HCT116 (cell line): ENCODE measurements around the gene TRIP10.

Experiments used
- CTCF ChIP-seq, 3 experiments: fragments of 200-600 bp in 1 of 3; sonication (generic) in 1 of 3; IDR thresholded peaks in 2 of 3; conservative IDR thresholded peaks in 1 of 3; 2 replicates each; pipeline ENCODE4 v1.5.1; 2012 to 2017; ENCODE audit warnings: low read depth in 2 of 3, low read length in 2 of 3, antibody characterized with exemption in 1 of 3, borderline replicate concordance in 1 of 3, control low read depth in 1 of 3, mild to moderate bottlenecking in 1 of 3, mixed read lengths in 1 of 3, mixed run types in 1 of 3, moderate library complexity in 1 of 3; ENCODE audit not compliant: insufficient read depth in 1 of 3
- POLR2A ChIP-seq: IDR thresholded peaks from 2 replicates; pipeline ENCODE4 v1.7.0; 2011; ENCODE audit warnings: borderline replicate concordance; ENCODE audit not compliant: insufficient read depth, insufficient read length; ENCODE audit errors: extremely low read depth
- POLR2AphosphoS5 ChIP-seq: IDR thresholded peaks from 2 replicates; pipeline ENCODE4 v1.6.1; 2011; ENCODE audit warnings: mild to moderate bottlenecking, low read depth, low read length, moderate library complexity
- SIN3A ChIP-seq: IDR thresholded peaks from 2 replicates; pipeline ENCODE4 v1.6.1; 2012; ENCODE audit warnings: low read depth
- YY1 ChIP-seq: IDR thresholded peaks from 2 replicates; pipeline ENCODE4 v1.6.1; 2011; ENCODE audit warnings: low read length, low read depth, moderate library complexity, mild to moderate bottlenecking; ENCODE audit not compliant: insufficient replicate concordance; ENCODE audit errors: extremely low read depth
- ZNF274 ChIP-seq: fragments of 200-500 bp; sonication (Bioruptor generic); IDR thresholded peaks from 2 replicates; pipeline ENCODE4 v1.6.1; 2014; ENCODE audit warnings: mild to moderate bottlenecking, low read depth, low read length, inconsistent platforms

GRCh38 chr19:6744381-6745301 is 5.2 kb downstream of the TRIP10 start:
- no peak for TF ChIP-seq POLR2A
- peak; percentile 65 for TF ChIP-seq POLR2AphosphoS5
- TF ChIP-seq YY1: no peak
- no peak for TF ChIP-seq CTCF (IDR thresholded peaks at IDR 0.05 in 2 of 3, conservative IDR thresholded peaks at IDR 0.05 in 1 of 3; ENCODE audit: borderline replicate concordance in 1 of 3, insufficient read depth in 1 of 3, low read depth in 2 of 3, low read length in 2 of 3)
- no peak for TF ChIP-seq SIN3A
- TF ChIP-seq ZNF274: no peak
